PC-3 (cell line): ENCODE results near the gene DYDC2.

Source experiments
- CTCF ChIP-seq: fragments of 300-600 bp; sonication (generic); conservative IDR thresholded peaks from 2 replicates; pipeline ENCODE4 v1.5.1; 2017; ENCODE audit warnings: antibody characterized with exemption, low read depth, mild to moderate bottlenecking, low read length
- EZH2 ChIP-seq: fragments of 300-600 bp; sonication (generic); IDR thresholded peaks from one replicate; pipeline ENCODE4 v1.6.1; 2017; ENCODE audit warnings: antibody characterized with exemption, mild to moderate bottlenecking, low read length; ENCODE audit not compliant: unreplicated experiment
- EZH2phosphoT487 ChIP-seq: fragments of 300-600 bp; sonication (generic); IDR thresholded peaks from 2 replicates; pipeline ENCODE4 v1.6.1; 2018; ENCODE audit warnings: mild to moderate bottlenecking, antibody characterized with exemption, low read length, borderline replicate concordance

DNA sequence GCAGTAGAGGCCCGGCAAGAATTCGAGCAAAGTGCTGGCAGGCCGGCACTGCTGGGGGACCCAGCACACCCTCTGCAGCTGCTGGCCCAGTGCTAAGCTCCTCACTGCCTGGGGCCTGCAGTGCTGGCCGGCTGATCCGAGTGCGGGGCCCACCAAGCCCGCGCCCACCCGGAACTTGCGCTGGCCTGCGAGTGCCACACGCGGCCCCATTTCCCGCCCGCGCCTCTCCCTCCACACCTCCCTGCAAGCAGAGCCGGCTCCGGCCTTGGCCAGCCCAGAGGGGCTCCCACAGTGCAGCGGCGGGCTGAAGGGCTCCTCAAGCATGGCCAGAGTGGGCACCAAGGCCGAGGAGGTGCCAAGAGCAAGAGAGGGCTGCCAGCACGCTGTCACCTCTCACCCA lies 3.1 kb downstream of the DYDC2 start:
- TF ChIP-seq EZH2 (no peak), CTCF (no peak), EZH2phosphoT487 (no peak)
